Measurements from ENCODE around the gene VPS37D.
"Not testable (repeated sequence)": the region's sequence is repeated elsewhere in the genome, so short reads cannot be mapped to it uniquely, and the experiment has no call there.

Gene VPS37D

DNA sequence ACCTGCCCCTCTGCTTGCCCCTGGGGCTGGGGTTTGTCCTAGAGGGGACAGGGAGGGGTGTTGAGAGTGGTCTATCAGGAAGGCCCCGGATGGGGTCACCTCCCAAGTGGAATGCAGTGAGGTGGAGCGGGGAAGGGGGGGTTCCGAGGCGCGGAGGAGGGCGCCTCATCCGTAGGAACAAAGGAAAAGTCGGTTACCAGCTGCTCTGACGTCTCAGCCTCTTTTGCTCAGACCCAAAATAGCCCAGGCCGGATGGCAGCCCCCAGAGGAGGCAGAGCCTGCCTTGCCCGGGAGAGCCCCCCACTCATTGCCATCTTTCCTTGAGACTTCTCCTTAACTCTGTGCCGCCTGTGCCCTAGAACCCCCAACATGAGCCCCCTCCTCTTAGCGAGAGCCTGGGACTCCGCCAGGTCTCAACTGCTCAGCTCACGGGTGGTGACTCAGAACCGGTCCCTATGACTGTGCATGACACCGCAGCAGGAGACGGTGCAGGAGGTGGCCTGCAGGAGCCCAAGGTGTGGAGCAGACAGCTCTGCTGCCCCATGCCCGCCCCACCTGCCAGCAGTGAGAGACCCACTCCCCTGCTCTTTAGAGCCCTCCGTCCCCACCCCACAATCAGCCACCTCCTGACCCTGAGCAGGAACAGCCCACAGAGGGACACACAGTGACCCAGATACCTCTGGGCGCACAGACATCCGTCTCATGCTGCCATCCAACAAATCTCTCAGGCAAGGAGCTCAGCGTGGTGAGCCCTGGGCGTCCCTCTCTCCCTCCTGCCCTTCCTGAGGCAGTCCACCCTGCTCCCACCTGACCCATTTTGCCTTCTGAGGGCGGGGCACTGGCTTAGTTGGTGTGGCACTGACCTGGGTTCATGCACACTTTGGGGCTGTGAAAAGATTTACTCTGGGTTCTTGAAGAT is 38.8 kb downstream of the VPS37D start:
- no peak for FAIRE-seq

DNA sequence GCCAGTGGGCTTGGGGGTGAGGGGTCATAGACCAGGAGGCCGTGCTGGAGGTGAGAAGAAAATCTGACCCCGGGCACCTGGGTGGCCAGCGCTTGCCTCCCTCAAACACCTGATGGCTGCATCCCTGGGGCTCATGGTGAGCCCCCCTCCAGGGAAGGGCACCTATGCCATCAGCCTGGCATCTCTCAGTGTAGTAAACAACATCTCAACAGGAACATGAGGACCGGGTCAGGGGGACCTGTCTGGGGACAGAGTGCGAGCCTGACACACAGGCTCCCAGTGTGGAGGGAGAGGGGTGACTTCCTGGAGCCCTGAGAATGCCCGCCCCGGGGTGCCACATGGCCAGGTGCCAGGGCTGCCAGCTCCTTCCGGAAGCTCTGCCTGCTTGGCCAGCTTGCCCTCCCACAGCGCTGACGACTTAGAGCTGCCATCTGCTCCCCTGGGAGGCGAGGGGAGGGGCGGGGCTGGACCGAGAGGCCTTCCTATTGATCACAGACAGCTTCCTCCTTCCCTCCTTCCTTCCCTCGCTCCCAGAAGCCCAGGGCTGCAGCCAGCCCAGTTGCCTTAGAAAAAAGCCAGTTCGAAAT is 39.5 kb downstream of the VPS37D start:
- FAIRE-seq = no peak

DNA sequence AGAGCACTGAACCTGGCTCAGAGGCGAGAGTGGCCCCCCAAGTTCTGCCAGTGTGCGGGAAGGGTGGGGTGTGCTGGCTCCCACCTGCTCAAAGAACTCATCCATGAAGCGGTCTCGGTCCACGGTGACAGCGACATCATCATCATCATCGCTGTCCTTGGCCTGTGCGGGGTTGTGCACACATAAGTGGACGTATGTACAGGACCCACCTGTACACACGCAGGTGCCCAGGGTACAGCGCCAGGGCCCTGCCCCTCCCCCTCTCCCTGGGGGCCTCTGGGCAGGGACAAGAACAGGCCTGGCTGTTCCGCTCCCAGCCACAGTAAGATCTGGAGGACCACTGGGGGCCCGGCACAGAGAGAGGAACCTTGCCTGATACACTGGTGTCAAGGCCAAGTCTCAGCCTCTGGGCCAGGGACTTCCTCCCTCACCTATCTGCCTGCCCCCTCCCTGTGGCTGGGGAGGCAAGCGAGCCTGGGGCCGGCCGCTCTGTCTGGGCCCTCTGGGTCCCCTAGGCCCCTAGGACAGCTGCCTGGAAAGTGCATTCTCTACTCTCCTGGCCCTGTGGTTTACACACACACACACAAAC is 41.4 kb downstream of the VPS37D start:
- FAIRE-seq = no peak

DNA sequence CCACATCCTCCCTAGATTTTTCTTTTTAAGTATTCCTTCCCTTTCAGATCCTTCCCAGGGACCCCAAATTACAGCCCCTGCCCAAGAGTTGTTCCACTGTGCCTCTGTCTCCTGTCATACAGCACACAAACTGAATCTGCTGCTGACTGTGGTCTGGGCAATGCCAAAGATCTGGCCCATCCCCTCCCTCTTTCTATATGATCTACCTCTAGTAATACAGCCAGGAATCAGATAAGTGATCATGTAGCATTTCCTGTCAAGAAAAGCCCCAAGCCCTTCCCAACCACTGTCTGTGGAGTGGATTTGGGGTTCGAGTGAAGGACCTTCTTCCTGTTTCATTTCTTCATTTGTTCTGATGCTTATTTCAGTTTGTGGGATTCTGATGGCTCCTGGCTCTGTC is 45.1 kb downstream of the VPS37D start:
- no peak for FAIRE-seq

DNA sequence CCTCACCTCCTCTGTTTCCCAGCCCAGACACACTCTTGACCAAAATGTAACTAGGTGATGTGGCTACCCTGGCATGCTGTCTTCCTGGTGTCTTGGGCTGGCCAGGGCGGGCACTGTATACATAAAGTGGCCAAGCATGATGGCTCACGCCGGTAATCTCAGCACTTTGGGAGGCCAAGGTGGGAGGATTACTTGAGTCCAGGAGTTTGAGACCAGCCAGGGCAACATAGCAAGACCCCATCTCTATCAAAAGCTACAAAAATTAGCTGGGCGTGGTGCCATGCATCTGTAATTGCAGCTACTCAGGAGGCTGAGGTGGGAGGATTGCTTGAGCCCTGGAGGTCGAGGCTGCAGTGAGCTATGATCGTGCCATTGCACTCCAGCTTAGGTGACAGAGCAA is 45.7 kb downstream of the VPS37D start:
- not testable (repeated sequence) for FAIRE-seq

DNA sequence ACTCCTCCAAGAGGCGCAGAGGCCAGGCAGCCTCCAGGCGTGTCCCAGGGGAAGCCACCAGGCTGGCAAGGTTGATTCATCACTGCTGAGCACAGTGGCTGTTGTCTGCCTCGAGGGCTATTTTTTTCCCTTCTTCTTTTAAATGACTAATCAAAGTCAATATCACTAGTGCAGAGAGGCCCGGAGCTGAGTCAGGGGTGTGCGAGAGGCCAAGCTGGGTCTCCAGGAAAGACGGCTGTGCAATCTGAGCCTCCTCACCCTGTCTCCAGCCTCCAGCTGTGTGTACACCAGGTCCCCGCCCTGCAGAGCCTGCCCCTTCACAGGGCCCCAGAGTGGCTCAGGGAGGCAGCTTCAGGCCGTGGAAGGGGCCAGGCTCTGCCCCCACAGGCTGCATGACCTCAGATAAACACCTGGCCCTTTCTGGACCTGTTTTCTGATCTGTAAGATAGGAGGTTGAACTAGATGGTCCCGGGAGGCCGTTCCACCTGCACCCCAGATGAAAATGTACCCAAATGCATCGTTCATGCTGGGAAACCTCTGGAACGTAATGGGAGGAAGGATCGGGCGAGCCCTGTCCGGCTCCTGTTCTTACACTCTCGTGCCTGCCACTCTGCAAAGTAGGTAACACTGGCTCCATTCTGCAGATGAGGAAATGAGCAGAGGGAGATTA is 48.2 kb downstream of the VPS37D start:
- FAIRE-seq = no peak

DNA sequence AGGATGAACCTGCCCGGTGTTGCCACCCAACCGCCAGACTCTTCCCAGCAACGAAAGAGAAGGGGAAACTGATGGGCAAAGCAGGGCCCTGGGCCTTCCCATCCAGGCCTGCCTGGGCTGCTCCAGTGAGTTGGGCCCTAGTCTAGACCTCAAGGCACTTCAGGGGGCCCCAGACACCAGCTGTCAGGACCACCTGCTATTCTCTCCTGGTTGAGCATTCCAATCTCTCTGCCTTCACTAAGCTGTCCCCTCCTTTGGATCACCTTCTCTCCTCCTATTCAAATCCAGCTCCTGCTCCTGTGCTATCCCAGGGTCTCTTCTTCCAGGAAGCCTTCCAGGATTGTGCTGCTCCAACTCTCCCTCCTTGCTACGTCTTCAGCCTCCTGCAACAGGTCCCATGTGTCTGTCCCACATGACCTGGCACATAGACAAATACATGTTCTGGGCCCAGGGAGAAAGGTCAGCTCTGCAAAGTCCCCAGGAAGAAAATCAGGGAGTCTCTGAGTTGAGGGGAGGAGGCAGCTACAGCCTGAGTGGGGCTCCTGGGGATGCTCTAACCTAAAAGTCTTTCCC is 48.8 kb downstream of the VPS37D start:
- FAIRE-seq = no peak

DNA sequence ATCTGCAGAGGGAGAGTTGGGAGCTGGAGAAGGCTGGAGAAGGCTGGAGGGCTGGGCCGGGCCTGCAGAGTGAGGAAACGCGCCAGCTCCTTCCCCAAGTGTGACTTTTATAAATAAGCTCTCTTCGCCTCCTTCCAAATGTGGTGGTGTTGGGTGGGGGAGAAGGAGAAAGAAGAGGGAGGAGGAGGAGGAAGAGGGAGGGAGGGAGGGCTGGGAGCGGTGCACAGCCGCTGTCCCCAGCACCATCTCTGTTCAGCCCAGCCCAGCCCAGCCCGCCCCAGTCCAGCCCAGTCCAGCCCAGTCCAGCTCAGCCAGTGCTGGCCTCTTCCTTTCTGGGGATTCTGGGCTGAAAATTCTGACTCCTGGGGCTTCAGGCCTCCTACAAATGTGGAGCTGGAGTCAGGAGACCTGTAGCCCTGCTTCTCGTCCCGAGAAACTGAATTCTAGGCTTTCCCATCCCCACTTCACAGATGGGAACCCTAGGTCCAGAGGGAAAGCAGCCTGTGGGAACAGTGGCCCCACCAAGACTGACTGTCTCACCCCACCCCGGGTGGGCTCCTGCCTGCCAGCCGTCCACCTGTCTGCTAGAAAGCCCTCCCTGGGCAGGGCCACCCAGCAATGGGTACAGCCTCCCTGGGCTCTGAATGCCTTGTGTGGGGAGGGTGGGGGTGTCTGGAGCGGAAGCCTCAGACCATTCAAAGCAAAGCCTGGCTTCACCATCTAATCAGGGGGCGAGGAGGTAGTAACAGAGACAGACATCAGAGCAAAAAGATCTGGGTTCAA is 49.6 kb downstream of the VPS37D start:
- no peak for FAIRE-seq

DNA sequence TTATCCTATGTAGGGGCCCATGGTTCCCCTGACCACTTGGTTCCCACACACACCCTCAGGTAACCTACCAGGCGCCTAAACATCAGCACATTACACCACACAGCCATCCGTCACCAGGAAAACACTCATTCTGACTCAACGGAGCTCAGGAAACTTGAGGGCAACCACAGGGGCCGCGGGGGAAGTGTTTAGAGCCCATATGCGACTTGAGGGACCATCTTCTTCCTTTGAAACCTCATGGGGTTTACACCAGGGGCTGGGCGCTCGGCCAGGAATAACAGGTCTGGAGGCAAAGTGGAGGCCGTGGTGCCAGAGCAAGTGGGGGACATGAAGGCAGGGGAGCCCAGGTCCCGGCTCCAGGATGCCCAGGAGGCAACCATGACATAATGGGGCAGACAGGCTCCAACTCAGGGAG is 50.4 kb downstream of the VPS37D start:
- no peak for FAIRE-seq

DNA sequence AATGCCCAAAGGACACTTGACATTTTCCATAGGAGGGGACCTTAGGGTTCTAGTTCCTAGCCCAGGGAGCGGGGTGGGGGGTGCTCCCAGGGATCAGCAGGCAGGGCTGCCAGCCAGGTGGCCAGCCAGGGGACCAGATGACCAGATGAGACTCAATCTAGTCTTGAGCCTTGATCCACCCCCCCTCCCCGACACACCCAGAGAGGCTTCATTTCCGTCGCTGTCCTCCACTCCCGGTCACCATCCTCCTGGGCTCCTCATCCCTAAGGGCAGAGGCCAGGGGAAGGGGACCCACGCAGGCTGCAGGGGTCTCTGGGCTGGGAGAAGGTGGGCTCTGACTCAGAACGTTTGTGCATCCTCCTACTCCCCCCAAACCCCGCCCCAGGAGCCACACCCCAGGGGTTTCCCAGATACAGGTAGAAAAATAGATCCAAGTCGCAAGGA is 50.8 kb downstream of the VPS37D start:
- no peak for FAIRE-seq

DNA sequence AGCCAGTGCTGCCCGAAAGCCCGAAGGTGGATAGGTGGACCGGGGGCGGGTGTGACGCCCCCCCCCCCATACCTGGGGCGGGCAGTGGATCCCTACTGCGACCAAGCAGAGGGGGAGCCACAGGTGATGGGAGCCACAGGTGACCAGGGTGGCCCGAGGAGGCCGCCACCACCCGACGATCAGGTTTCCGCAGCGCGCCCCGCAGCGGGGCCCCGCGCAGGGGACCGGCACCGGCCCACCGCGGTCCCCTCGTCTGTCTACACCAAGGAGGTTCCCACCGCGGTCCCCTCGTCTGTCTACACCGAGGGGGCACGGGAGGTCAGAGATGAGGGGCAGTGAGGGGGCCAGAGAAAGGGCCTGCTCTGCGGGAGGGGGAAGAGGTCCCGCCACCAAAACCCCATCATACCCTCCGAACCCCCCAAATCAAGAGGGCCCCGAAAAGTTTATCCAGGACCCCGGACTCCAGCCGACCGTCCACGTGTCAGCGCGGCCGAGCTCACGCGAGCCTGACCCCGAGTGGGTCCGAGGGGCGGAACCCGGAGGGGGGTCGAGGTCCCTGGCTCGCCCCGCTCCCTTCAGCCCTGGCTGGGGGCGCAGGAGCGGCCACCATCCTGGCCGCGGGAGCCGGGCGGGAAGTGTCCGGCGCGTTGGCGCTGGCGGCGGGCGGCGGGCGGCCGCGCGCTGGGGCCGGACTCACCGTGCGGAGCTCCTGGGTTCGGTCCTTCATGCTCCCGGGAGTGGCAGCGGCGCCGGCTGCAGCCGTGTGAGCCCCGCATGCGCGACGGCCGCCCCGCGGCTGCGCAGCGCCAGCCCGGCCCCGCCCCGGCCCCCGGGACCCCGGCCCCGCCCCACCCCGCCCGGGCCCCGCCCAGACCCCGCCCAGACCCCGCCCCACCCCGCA is 51.5 kb downstream of the VPS37D start, which contains the start of gene STX1A:
Gene STX1A (minus strand): TSS at position 765 of the 901 bp plus-strand sequence. CDS start 38 bp downstream, at position 727.
- FAIRE-seq = no peak

DNA sequence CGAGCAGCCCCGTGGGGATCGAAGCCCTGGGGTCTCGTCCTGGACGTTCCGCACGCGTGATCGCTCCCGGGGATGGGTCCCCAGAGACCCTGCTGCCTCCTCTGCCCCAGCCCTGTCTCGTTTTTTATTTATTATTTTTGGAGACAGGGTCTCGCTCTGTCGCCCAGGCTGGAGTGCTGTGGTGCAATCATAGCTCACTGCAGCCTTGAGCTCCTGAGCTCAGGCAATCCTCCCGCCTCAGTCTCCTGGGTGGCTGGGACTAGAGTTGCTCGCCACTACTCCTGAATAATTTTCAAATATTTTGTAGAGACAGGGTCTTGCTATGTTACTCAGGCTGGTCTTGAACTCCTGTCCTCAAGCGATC is 52.2 kb downstream of the VPS37D start:
- no peak for FAIRE-seq

DNA sequence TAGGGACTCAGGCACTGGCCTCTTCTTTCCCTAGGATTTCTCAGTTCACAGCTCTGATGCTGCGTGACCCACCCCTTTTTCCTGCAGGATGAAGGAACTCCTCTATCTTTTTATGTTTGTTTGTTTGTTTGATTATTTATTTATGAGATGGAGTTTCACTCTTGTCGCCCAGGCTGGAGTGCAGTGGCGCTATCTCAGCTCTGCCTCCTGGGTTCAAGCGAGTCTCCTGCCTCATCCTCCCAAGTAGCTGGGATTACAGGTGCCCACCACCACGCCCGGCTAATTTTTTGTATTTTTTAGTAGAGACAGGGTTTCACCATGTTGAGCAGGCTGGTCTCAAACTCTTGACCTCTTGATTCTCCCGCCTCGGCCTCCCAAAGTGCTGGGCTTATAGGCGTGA is 52.8 kb downstream of the VPS37D start:
- FAIRE-seq = not testable (repeated sequence)

DNA sequence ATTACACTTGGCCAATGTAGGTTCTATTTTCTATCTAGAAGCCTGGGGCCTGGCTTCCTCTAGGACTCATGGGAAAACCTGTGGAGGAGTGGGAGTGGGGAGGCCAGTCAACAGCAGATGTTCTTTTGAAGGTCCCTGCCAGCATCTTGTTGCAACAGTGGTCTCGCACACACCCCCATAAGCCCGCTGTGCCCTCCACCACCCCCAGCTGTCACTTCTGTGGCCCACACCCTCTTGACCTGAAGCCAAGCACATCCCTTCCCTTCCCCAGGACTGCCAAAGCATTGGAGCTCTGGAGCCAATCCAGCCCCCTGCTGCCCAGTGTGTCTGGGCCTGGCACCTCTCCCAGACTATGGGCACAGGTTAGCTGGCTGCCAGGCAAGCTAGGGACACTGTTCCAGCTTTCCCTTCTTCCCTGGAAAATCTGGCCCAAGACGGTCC is 53.8 kb downstream of the VPS37D start:
- FAIRE-seq = no peak
